AG04449 (cell line): ENCODE measurements around the gene ATG7.
"Not testable (repeated sequence)": the region's sequence is repeated elsewhere in the genome, so short reads cannot be mapped to it uniquely, and the experiment has no call there.

Source experiments
- CTCF ChIA-PET: fragments of 350-600 bp; formaldehyde crosslinking; extraction: SDS; loops from one replicate; lab custom pipeline; 2021; ENCODE audit warnings: antibody characterized with exemption; lab: Yijun Ruan, JAX
- POLR2A ChIA-PET: fragments of 400-600, 350-600 bp; formaldehyde crosslinking; extraction: SDS; loops from one replicate; lab custom pipeline; 2020; ENCODE audit warnings: antibody characterized with exemption, inconsistent platforms; lab: Yijun Ruan, JAX
- DNase-seq: peaks from one replicate; pipeline ENCODE4 v3.0.0-alpha.2; 2010; ENCODE audit warnings: low read depth, low spot score
- H3K4me3 ChIP-seq: 2 replicates; pipeline ENCODE4 v1.5.1; 2011; ENCODE audit warnings: low read depth, mild to moderate bottlenecking, control low read depth, low read length
- CTCF ChIP-seq: IDR thresholded peaks from one replicate; pipeline ENCODE4 v1.5.1; 2011; ENCODE audit warnings: mild to moderate bottlenecking, moderate library complexity, low read length, control low read depth, inconsistent platforms; ENCODE audit not compliant: insufficient read depth; ENCODE audit errors: missing control alignments

Gene ATG7

GRCh38 chr3:11521167-11521566 is 249.0 kb downstream of the ATG7 start:
- no peak overlapping the region for H3K4me3 ChIP-seq
- POLR2A ChIA-PET: no interaction called here
- no peak for DNase-seq
- TF ChIP-seq CTCF: no peak
- CTCF ChIA-PET: no interaction called here

- no peak overlapping the region for H3K4me3 ChIP-seq
- ChIA-PET CTCF (interaction anchor here (0.7 to 1.1 kb wide), 2 partner anchors 8 to 143 kb away, joined by 3 read pairs; no protein-coding TSS in a partner anchor), POLR2A (no interaction called here)
- DNase-seq: no peak
- TF ChIP-seq CTCF: no peak
Measured at GRCh38 chr3:11522398-11522715, 250.2 kb downstream of the ATG7 start.

- ChIA-PET POLR2A (no interaction called here), CTCF (interaction anchor here (0.7 to 1.1 kb wide), 2 partner anchors 9 to 144 kb away, joined by 3 read pairs; no protein-coding TSS in a partner anchor)
- TF ChIP-seq CTCF: no peak
- no peak overlapping the region for H3K4me3 ChIP-seq
- no peak for DNase-seq
Measured at GRCh38 chr3:11522953-11523571, 250.9 kb downstream of the ATG7 start.

GRCh38 chr3:11523572-11524101 is 251.4 kb downstream of the ATG7 start:
- H3K4me3 ChIP-seq: no peak overlapping the region
- ChIA-PET POLR2A (no interaction called here), CTCF (interaction anchor here (1.0 kb wide), 1 partner anchor 144 kb away, joined by 5 read pairs; no protein-coding TSS in a partner anchor)
- no peak for DNase-seq
- no peak for TF ChIP-seq CTCF

- DNase-seq, H3K4me3 ChIP-seq, POLR2A ChIA-PET: not testable (repeated sequence)
- CTCF ChIA-PET: interaction anchor here (1.1 kb wide), 1 partner anchor 146 kb away, joined by 3 read pairs; no protein-coding TSS in a partner anchor
Measured at GRCh38 chr3:11526121-11526520, 253.9 kb downstream of the ATG7 start.

- ChIA-PET CTCF (interaction anchor here (1.6 kb wide), 1 partner anchor 148 kb away, joined by 3 read pairs; no protein-coding TSS in a partner anchor), POLR2A (no interaction called here)
- no peak for TF ChIP-seq CTCF
- no peak overlapping the region for H3K4me3 ChIP-seq
- DNase-seq: no peak
Measured at GRCh38 chr3:11529281-11529680, 257.1 kb downstream of the ATG7 start.
